ENCODE results near the gene N4BP2. TPM values are rescaled to one million over a fixed set of nuclear protein-coding genes. Genes with fewer than 3 reads are reported as not detected.

The N4BP2 gene
- total RNA-seq, 1 experiment from 2014 or later: 8.8 TPM

DNA sequence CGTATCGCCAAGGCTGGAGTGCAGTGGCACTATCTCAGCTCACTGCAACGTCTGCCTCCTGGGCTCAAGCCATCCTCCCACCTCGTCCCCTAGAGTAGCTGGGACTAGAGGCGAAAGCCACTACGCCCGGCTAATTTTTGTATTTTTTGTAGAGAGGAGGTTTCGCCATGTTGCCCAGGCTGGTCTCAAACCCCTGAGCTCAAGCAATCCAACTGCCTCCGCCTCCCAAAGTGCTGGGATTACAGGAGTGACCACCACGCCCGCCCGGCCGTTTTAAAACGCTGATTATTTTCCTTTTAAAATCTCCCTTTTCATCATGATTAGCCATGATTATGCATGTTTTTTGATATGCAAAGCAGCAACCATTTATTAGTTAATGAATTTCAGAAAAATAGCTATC, 2.2 kb downstream of the N4BP2 start:
- Mint-ChIP-seq H3K27ac (ENCODE audit: low read depth, unreplicated experiment) (no peak overlapping the region), H3K27me3 (ENCODE audit: insufficient read depth, unreplicated experiment) (no peaks in the 10 kb centered on the region), H3K9me3 (ENCODE audit: unreplicated experiment) (no peaks in the 10 kb centered on the region), H3K36me3 (ENCODE audit: insufficient read depth, unreplicated experiment) (peaks cover 29% of the 10 kb centered on the region), H3K4me1 (ENCODE audit: insufficient read depth, unreplicated experiment) (peaks cover 11% of the 10 kb centered on the region), H3K4me3 (ENCODE audit: unreplicated experiment) (no peak overlapping the region)
- TF ChIP-seq, protein P1, sequence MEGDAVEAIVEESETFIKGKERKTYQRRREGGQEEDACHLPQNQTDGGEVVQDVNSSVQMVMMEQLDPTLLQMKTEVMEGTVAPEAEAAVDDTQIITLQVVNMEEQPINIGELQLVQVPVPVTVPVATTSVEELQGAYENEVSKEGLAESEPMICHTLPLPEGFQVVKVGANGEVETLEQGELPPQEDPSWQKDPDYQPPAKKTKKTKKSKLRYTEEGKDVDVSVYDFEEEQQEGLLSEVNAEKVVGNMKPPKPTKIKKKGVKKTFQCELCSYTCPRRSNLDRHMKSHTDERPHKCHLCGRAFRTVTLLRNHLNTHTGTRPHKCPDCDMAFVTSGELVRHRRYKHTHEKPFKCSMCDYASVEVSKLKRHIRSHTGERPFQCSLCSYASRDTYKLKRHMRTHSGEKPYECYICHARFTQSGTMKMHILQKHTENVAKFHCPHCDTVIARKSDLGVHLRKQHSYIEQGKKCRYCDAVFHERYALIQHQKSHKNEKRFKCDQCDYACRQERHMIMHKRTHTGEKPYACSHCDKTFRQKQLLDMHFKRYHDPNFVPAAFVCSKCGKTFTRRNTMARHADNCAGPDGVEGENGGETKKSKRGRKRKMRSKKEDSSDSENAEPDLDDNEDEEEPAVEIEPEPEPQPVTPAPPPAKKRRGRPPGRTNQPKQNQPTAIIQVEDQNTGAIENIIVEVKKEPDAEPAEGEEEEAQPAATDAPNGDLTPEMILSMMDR (IDR thresholded peaks at IDR 0.05; ENCODE audit: unreplicated experiment): no peak
- intact Hi-C loops (cut with micrococcal nuclease): loop anchor here (5.0 kb wide), 1 partner anchor 362 kb away; the partner anchor contains the start of gene UBE2K
- BruUV-seq (replicated peaks): no TSS peak
- CTCF ChIA-PET: interaction anchor here (0.6 to 2.0 kb wide), 4 partner anchors 81 to 1488 kb away, joined by 3 to 5 read pairs (median 4); partner anchors contain the start of gene PDS5A
- POLR2A ChIA-PET: interaction anchor here (0.6 to 1.6 kb wide), 6 partner anchors 12 to 258 kb away, joined by 3 to 4 read pairs (median 3); no protein-coding TSS in a partner anchor
- DNase-seq (ENCODE audit: unreplicated experiment): no peak

DNA sequence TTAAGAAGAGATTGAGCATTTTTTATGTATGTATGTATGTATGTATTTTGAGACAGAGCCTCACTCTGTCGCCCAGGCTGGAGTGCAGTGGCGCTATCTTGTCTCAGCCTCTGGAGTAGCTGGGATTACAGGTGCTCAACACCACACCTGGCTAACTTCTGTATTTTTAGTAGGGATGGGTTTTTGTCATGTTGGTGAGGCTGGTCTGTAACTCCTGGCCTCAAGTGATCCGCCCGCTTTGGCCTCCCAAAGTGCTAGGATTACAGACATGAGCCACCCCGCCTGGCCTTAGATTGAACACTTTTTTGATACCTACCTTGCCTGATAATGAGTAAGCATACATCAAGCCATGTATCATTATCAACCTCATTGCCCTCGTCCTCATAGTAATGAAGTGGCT, 2.7 kb downstream of the N4BP2 start:
- ChIA-PET CTCF (interaction anchor here (0.6 to 2.0 kb wide), 3 partner anchors 81 to 1487 kb away, joined by 3 to 5 read pairs (median 4); partner anchors contain the start of gene PDS5A), POLR2A (interaction anchor here (0.6 to 1.6 kb wide), 3 partner anchors 12 to 258 kb away, joined by 3 to 4 read pairs (median 3); no protein-coding TSS in a partner anchor)
- no peaks in the 10 kb centered on the region for H3K9me3 Mint-ChIP-seq (ENCODE audit: unreplicated experiment)
- H3K4me3 Mint-ChIP-seq (ENCODE audit: unreplicated experiment): no peak overlapping the region
- H3K36me3 Mint-ChIP-seq (ENCODE audit: insufficient read depth, unreplicated experiment): peaks cover 35% of the 10 kb centered on the region
- DNase-seq (ENCODE audit: unreplicated experiment): no peak
- intact Hi-C loops (cut with micrococcal nuclease): loop anchor here (5.0 kb wide), 1 partner anchor 362 kb away; the partner anchor contains the start of gene UBE2K
- BruUV-seq (replicated peaks): no TSS peak
- no peak overlapping the region for H3K27ac Mint-ChIP-seq (ENCODE audit: low read depth, unreplicated experiment)
- no peaks in the 10 kb centered on the region for H3K27me3 Mint-ChIP-seq (ENCODE audit: insufficient read depth, unreplicated experiment)
- peaks cover 11% of the 10 kb centered on the region for H3K4me1 Mint-ChIP-seq (ENCODE audit: insufficient read depth, unreplicated experiment)
- TF ChIP-seq, protein P1 (IDR thresholded peaks at IDR 0.05; ENCODE audit: unreplicated experiment): no peak

- CTCF ChIA-PET: interaction anchor here (0.6 to 1.6 kb wide), 2 partner anchors 9 to 92 kb away, joined by 3 to 4 read pairs; no protein-coding TSS in a partner anchor
- Mint-ChIP-seq H3K36me3 (ENCODE audit: insufficient read depth, unreplicated experiment) (peaks cover 37% of the 10 kb centered on the region), H3K4me1 (ENCODE audit: insufficient read depth, unreplicated experiment) (no peaks in the 10 kb centered on the region), H3K27ac (ENCODE audit: low read depth, unreplicated experiment) (no peak overlapping the region), H3K9me3 (ENCODE audit: unreplicated experiment) (no peaks in the 10 kb centered on the region), H3K27me3 (ENCODE audit: insufficient read depth, unreplicated experiment) (no peaks in the 10 kb centered on the region), H3K4me3 (ENCODE audit: unreplicated experiment) (no peak overlapping the region)
- DNase-seq (ENCODE audit: unreplicated experiment): no peak
- TF ChIP-seq, protein P1 (IDR thresholded peaks at IDR 0.05; ENCODE audit: unreplicated experiment): no peak
- POLR2A ChIA-PET: no interaction called here
- BruUV-seq (replicated peaks): no TSS peak
- intact Hi-C loops (cut with micrococcal nuclease): no loop called here
These were observed 8.4 kb downstream of the N4BP2 start for GRCh38 chr4:40065010-40065409.

- BruUV-seq (replicated peaks): no TSS peak
- H3K36me3 Mint-ChIP-seq (ENCODE audit: insufficient read depth, unreplicated experiment): peaks cover 32% of the 10 kb centered on the region
- H3K4me1 Mint-ChIP-seq (ENCODE audit: insufficient read depth, unreplicated experiment): peaks cover 5% of the 10 kb centered on the region
- TF ChIP-seq, protein P1 (IDR thresholded peaks at IDR 0.05; ENCODE audit: unreplicated experiment): no peak
- H3K4me3 Mint-ChIP-seq (ENCODE audit: unreplicated experiment): no peak overlapping the region
- DNase-seq (ENCODE audit: unreplicated experiment): no peak
- CTCF ChIA-PET: interaction anchor here (1.3 to 1.4 kb wide), 2 partner anchors 11 kb away, joined by 4 to 5 read pairs; partner anchors contain the start of gene N4BP2
- POLR2A ChIA-PET: interaction anchor here (0.7 to 1.3 kb wide), 2 partner anchors 9 to 31 kb away, joined by 3 to 4 read pairs; no protein-coding TSS in a partner anchor
- intact Hi-C loops (cut with micrococcal nuclease): no loop called here
- H3K27me3 Mint-ChIP-seq (ENCODE audit: insufficient read depth, unreplicated experiment): no peaks in the 10 kb centered on the region
- H3K9me3 Mint-ChIP-seq (ENCODE audit: unreplicated experiment): no peaks in the 10 kb centered on the region
- H3K27ac Mint-ChIP-seq (ENCODE audit: low read depth, unreplicated experiment): no peak overlapping the region
These were observed 10.0 kb downstream of the N4BP2 start for GRCh38 chr4:40066651-40067050.

Measured in MCF 10A (cell line).